Measurements from ENCODE around the gene TAGLN3. TPM values are rescaled to one million over a fixed set of nuclear protein-coding genes. Genes with fewer than 3 reads are reported as not detected.

Gene TAGLN3
- total and polyA plus RNA-seq, 8 donors, result 0.50 to 3.6 (median 2.6) TPM; not detected in 1

- no peak for TF ChIP-seq CTCF (IDR thresholded peaks at IDR 0.05)
- no peaks in the 10 kb centered on the region for H3K9me3 ChIP-seq
- no peaks in the 10 kb centered on the region for H3K36me3 ChIP-seq
- intact Hi-C loops (cut with DNase I), result no loop called here
- ATAC-seq (no peak), DNase-seq (no peak)
- H3K27me3 ChIP-seq, result no peaks in the 10 kb centered on the region
- no peak overlapping the region for H3K4me3 ChIP-seq
- no peaks in the 10 kb centered on the region for H3K4me1 ChIP-seq
- no peak overlapping the region for H3K27ac ChIP-seq
These were observed 54.5 kb downstream of the TAGLN3 start for GRCh38 chr3:112053229-112053628.

GRCh38 chr3:112056451-112056929 is 57.8 kb downstream of the TAGLN3 start:
- intact Hi-C loops (cut with DNase I), result no loop called here
- H3K36me3 ChIP-seq, result no peaks in the 10 kb centered on the region
- TF ChIP-seq CTCF (IDR thresholded peaks at IDR 0.05), result no peak

GRCh38 chr3:112059497-112059896 is 60.8 kb downstream of the TAGLN3 start:
- no peak for TF ChIP-seq CTCF (IDR thresholded peaks at IDR 0.05)
- no peak overlapping the region for H3K27ac ChIP-seq
- H3K27me3 ChIP-seq, result no peaks in the 10 kb centered on the region
- H3K4me3 ChIP-seq, result no peak overlapping the region
- no peak for ATAC-seq
- H3K36me3 ChIP-seq, result no peaks in the 10 kb centered on the region
- no peaks in the 10 kb centered on the region for H3K4me1 ChIP-seq
- H3K9me3 ChIP-seq, result no peaks in the 10 kb centered on the region
- intact Hi-C loops (cut with DNase I), result no loop called here
- DNase-seq, result no peak

More at GRCh38 chr3:112056451-112056929, 57.8 kb downstream of the TAGLN3 start:
- Histone ChIP-seq H3K9me3 (no peaks in the 10 kb centered on the region), H3K4me3 (no peak overlapping the region), H3K4me1 (no peaks in the 10 kb centered on the region), H3K27me3 (no peaks in the 10 kb centered on the region), H3K27ac (no peak overlapping the region)
- DNase-seq, result peak in 1 of 4 donors; percentile 37
- peak; percentile 78 for ATAC-seq

- Histone ChIP-seq H3K4me1 (no peaks in the 10 kb centered on the region), H3K9me3 (no peaks in the 10 kb centered on the region), H3K27me3 (no peaks in the 10 kb centered on the region), H3K36me3 (no peaks in the 10 kb centered on the region), H3K4me3 (no peak overlapping the region), H3K27ac (no peak overlapping the region)
- intact Hi-C loops (cut with DNase I), result no loop called here
- DNase-seq (no peak), ATAC-seq (peak; percentile 62)
- no peak for TF ChIP-seq CTCF (IDR thresholded peaks at IDR 0.05)
These were observed 62.4 kb downstream of the TAGLN3 start for GRCh38 chr3:112061152-112061551.

Other genes starting within 250 kb of the TAGLN3 start
- gene PHLDB2, start 139.7 kb upstream of the TAGLN3 start, total RNA-seq, result 10 to 100 TPM; 38.0 to 43.9 TPM
- gene PHLDB2, start 139.7 kb upstream of the TAGLN3 start, polyA plus RNA-seq (ENCODE audit: insufficient read length in 6 of 6), result 10 to 100 TPM; 44.5 to 71.0 (median 57.0) TPM
- gene ABHD10, start 19.9 kb upstream of the TAGLN3 start, total RNA-seq, result 10 to 100 TPM; 22.7 to 27.3 TPM
- 10 to 100 TPM; 50.5 to 63.6 (median 52.7) TPM for gene ABHD10, start 19.9 kb upstream of the TAGLN3 start, polyA plus RNA-seq (ENCODE audit: insufficient read length in 6 of 6)
- gene TMPRSS7, start 35.8 kb downstream of the TAGLN3 start, total RNA-seq, result under 1 TPM in 1 of 2 donors, not detected in 1; 0.17 TPM
- under 1 TPM in 3 of 6 donors, not detected in 3; 0.06 to 0.10 (median 0.07) TPM for gene TMPRSS7, start 35.8 kb downstream of the TAGLN3 start, polyA plus RNA-seq (ENCODE audit: insufficient read length in 6 of 6)
- 10 to 100 TPM; 21.0 to 30.5 TPM for gene C3orf52, start 87.5 kb downstream of the TAGLN3 start, total RNA-seq
- gene C3orf52, start 87.5 kb downstream of the TAGLN3 start, polyA plus RNA-seq (ENCODE audit: insufficient read length in 6 of 6), result 1 to 10 TPM; 4.9 to 8.6 (median 7.4) TPM
- under 1 TPM; 0.20 to 0.45 TPM for gene GCSAM, start 134.3 kb downstream of the TAGLN3 start, total RNA-seq
- 1 to 10 TPM; 1.8 to 2.7 (median 2.4) TPM for gene GCSAM, start 134.3 kb downstream of the TAGLN3 start, polyA plus RNA-seq (ENCODE audit: insufficient read length in 6 of 6)

All from left lung (tissue), 10 donors.